GM19023 (cell line): ENCODE data around the gene C10orf143.

ENCODE experiments used
- ATAC-seq: cut with Tn5 transposase; IDR thresholded peaks from one replicate; pipeline ENCODE4 v1.9.1; 2021; ENCODE audit warnings: mild to moderate bottlenecking, moderate library complexity; ENCODE audit not compliant: unreplicated experiment

Gene C10orf143

GRCh38 chr10:130061760-130062159 is 48.9 kb downstream of the C10orf143 start:
- ATAC-seq = no peak

GRCh38 chr10:130054021-130054420 is 56.6 kb downstream of the C10orf143 start:
- no peak for ATAC-seq

- ATAC-seq = no peak
Measured at GRCh38 chr10:130053561-130053960, 57.1 kb downstream of the C10orf143 start.

GRCh38 chr10:130052193-130052592 is 58.4 kb downstream of the C10orf143 start:
- ATAC-seq = no peak

GRCh38 chr10:130050721-130051120 is 59.9 kb downstream of the C10orf143 start:
- ATAC-seq = no peak

- no peak for ATAC-seq
Measured at GRCh38 chr10:130049987-130050386, 60.6 kb downstream of the C10orf143 start.

- ATAC-seq = no peak
Measured at GRCh38 chr10:130049244-130049643, 61.4 kb downstream of the C10orf143 start.

GRCh38 chr10:130048081-130048480 is 62.5 kb downstream of the C10orf143 start:
- ATAC-seq = no peak

GRCh38 chr10:130047336-130047735 is 63.3 kb downstream of the C10orf143 start:
- no peak for ATAC-seq

GRCh38 chr10:130046591-130046990 is 64.0 kb downstream of the C10orf143 start:
- ATAC-seq = no peak

GRCh38 chr10:130045801-130046321 is 64.8 kb downstream of the C10orf143 start:
- ATAC-seq = no peak

- ATAC-seq = no peak
Measured at GRCh38 chr10:130045091-130045652, 65.5 kb downstream of the C10orf143 start.

GRCh38 chr10:130044067-130045061 is 66.3 kb downstream of the C10orf143 start:
- no peak for ATAC-seq

GRCh38 chr10:130043491-130043890 is 67.1 kb downstream of the C10orf143 start:
- ATAC-seq = no peak

GRCh38 chr10:130042381-130042780 is 68.2 kb downstream of the C10orf143 start:
- ATAC-seq = no peak

GRCh38 chr10:130041451-130042371 is 68.9 kb downstream of the C10orf143 start:
- ATAC-seq = no peak

GRCh38 chr10:130040817-130041330 is 69.8 kb downstream of the C10orf143 start:
- ATAC-seq = no peak

- no peak for ATAC-seq
Measured at GRCh38 chr10:130040351-130040750, 70.3 kb downstream of the C10orf143 start.

GRCh38 chr10:130039141-130039540 is 71.5 kb downstream of the C10orf143 start:
- no peak for ATAC-seq

- no peak for ATAC-seq
Measured at GRCh38 chr10:130038611-130039109, 72.0 kb downstream of the C10orf143 start.
